ES-I3 (cell line): ENCODE measurements around the gene MTA1.
A peak's percentile ranks its signal among the peaks of the same experiment; 100 is the strongest.

ENCODE experiments used
- H3K36me3 ChIP-seq: 2 replicates; pipeline ENCODE4 v1.6.1; 2013; ENCODE audit warnings: mild to moderate bottlenecking, low read length, control low read depth, moderate library complexity; ENCODE audit not compliant: insufficient read depth
- H3K4me1 ChIP-seq: 2 replicates; pipeline ENCODE4 v1.6.1; 2013; ENCODE audit warnings: mild to moderate bottlenecking, control low read depth, low read length; ENCODE audit not compliant: insufficient read depth
- H3K9ac ChIP-seq: 2 replicates; pipeline ENCODE4 v1.6.1; 2013; ENCODE audit warnings: low read depth, mild to moderate bottlenecking, low read length, moderate library complexity
- H3K9me3 ChIP-seq: 2 replicates; pipeline ENCODE4 v1.6.1; 2013; ENCODE audit warnings: mild to moderate bottlenecking, low read length, moderate library complexity; ENCODE audit not compliant: control insufficient read depth, insufficient read depth

The MTA1 gene

DNA sequence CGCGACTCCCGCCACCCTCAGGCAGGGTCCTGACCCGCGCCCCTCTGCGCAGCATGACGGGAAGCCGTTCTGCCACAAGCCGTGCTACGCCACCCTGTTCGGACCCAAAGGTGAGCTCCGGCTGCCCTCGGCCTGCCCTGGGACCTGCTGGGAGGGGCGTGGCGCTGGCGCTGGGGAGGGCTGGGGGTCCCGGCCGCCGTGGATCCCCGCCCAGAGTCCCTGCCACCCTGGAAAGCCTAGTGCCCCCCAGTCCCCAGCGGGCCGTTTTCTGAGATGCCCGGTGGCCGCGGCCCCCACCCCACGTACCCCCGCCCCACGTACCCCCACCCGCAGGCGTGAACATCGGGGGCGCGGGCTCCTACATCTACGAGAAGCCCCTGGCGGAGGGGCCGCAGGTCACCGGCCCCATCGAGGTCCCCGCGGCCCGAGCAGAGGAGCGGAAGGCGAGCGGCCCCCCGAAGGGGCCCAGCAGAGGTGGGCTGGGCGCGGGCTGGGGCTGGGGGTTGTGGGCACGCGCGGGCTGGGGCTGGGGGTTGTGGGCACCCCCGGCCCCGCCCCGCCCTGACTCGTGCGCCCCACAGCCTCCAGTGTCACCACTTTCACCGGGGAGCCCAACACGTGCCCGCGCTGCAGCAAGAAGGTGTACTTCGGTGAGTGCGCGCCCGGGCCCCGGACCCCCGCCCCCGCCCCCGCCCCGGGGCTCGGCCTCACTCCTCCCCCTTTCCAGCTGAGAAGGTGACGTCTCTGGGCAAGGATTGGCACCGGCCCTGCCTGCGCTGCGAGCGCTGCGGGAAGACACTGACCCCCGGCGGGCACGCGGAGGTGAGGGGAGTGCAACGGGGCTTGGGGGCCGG, 59.0 kb downstream of the MTA1 start:
- no peaks in the 10 kb centered on the region for H3K9me3 ChIP-seq
- peaks cover 30% of the 10 kb centered on the region for H3K4me1 ChIP-seq
- H3K9ac ChIP-seq = peak overlapping the region; percentile 15; the same call in 1 of the 2 replicates
- H3K36me3 ChIP-seq = no peaks in the 10 kb centered on the region

- H3K36me3 ChIP-seq = no peaks in the 10 kb centered on the region
- H3K9ac ChIP-seq = no peak overlapping the region
- H3K9me3 ChIP-seq = no peaks in the 10 kb centered on the region
- peaks cover 30% of the 10 kb centered on the region for H3K4me1 ChIP-seq
Measured at GRCh38 chr14:105479431-105480158, 60.0 kb downstream of the MTA1 start.

DNA sequence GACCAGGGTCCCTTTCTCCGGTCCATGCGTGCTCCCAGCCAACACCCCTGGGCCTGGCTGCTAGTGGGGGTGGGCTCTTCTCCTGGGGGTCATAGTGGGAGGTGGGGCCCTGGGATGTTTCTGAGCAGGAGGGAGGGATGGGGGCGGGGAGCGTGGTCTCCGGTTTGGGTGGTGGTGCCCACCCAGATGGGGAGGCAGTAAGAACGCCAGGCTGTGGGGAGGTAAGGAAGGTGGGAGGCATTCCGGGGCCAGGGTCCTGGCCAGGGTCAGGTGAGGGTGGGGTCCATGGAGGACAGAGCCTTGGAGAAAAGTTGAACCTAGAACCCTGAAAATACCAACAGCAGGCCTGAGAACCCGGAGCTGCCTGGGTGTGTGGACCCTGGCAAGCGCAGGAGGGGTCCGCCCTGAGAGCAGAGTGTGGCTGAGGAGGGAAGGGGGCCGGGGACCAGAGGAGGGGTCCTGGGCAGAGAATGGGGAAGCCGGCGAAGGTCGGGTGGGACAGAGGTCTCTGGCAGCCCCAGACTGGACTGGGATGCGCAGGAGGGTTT, 60.6 kb downstream of the MTA1 start:
- no peaks in the 10 kb centered on the region for H3K36me3 ChIP-seq
- H3K9ac ChIP-seq = no peak overlapping the region
- peaks cover 30% of the 10 kb centered on the region for H3K4me1 ChIP-seq
- H3K9me3 ChIP-seq = no peaks in the 10 kb centered on the region

DNA sequence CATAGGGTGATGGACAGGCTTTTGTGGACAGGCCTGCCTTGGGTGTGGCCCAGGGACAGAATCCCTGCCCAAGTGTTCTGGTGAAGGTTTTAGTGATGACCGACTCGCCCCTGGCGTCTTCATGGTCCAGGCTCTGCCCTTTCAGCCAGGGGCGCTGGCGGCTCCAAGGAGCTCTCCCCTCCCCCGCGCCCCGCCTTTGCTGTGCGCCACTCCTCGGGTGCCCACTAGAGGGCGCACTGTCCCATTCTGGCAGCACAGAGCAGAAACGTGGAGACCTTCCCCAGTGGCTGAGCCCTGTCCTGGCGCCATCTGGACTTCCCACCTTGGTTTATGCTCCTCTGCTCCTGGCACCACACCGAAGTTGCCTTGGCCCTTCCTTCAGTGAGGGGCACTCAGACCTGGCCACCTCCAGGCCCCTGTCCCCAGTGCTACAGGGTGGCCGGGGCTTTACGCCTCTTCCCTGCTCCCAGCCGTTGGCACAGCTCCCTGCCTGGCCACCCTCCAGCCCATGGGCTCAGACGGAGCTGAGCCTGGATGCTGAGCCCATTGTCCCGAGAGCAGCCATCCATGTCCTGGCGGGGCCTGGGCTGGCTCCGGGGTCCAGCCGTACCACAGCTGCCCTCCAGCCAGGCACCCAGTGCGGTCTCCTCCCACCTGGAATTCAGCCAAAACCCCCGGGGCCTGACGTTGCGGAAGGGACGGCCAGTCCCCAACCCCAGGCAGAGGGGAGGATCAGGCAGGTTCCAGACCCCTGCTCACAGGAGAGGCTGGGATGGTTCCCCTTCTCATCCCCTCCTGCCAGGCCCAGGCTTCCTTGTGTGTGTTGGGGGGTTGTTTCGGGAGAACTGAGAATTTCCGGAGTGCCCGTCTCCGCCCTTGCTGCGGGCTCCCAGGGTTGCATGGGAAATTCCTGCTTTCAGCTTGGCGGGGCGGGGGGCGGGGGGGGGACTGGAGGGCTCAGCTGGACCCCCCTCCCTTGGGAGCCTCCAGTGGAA, 61.5 kb downstream of the MTA1 start:
- Histone ChIP-seq H3K36me3 (no peaks in the 10 kb centered on the region), H3K4me1 (peaks cover 30% of the 10 kb centered on the region), H3K9me3 (no peaks in the 10 kb centered on the region), H3K9ac (peak overlapping the region; percentile 43)

GRCh38 chr14:105481886-105482457, 62.3 kb downstream of the MTA1 start:
- Histone ChIP-seq H3K9ac (peak overlapping the region; percentile 38; the same call in 1 of the 2 replicates), H3K4me1 (peaks cover 22% of the 10 kb centered on the region), H3K9me3 (no peaks in the 10 kb centered on the region), H3K36me3 (no peaks in the 10 kb centered on the region)

- Histone ChIP-seq H3K9me3 (no peaks in the 10 kb centered on the region), H3K9ac (no peak overlapping the region), H3K4me1 (peaks cover 17% of the 10 kb centered on the region), H3K36me3 (no peaks in the 10 kb centered on the region)
Measured at GRCh38 chr14:105482486-105483110, 63.0 kb downstream of the MTA1 start.

DNA sequence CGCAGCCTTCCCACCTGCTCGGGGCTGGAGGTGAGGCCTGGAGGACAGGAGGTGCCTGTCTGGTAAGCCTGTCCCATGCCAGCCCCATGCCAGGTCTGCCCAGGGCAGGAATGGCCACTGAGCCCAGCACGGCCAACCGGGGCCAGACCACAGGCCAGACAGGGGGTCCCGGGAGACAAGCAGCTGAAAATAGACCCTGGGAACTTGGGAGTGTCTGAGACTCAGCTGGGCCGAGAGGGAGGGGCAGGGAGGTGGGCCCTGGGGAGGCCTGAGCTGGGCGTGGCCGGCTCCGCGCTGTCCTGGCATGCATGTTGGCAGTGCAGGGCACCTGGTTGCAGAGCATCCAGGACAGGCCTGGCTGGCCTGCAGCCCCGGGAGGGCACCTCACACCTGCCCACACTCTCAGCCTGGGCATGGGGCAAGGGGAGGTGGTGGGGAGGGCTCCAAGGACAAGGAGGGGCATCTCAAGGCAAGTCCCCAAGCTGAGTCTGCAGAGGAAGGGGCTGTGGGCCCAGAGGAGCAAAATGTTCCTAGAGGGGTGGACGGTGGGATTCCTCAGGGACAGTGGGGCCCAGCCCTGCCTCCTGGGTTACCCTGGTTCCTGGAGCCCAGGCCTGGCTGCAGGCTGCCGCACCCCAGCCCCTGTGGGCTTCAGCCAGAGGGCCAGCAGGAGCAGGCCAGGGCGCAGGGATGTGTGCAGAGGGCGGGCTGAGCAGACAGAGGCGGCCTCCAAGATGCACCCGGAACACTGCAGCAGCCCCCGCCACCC, 63.9 kb downstream of the MTA1 start:
- Histone ChIP-seq H3K4me1 (peaks cover 17% of the 10 kb centered on the region), H3K9ac (no peak overlapping the region), H3K36me3 (no peaks in the 10 kb centered on the region), H3K9me3 (no peaks in the 10 kb centered on the region)

DNA sequence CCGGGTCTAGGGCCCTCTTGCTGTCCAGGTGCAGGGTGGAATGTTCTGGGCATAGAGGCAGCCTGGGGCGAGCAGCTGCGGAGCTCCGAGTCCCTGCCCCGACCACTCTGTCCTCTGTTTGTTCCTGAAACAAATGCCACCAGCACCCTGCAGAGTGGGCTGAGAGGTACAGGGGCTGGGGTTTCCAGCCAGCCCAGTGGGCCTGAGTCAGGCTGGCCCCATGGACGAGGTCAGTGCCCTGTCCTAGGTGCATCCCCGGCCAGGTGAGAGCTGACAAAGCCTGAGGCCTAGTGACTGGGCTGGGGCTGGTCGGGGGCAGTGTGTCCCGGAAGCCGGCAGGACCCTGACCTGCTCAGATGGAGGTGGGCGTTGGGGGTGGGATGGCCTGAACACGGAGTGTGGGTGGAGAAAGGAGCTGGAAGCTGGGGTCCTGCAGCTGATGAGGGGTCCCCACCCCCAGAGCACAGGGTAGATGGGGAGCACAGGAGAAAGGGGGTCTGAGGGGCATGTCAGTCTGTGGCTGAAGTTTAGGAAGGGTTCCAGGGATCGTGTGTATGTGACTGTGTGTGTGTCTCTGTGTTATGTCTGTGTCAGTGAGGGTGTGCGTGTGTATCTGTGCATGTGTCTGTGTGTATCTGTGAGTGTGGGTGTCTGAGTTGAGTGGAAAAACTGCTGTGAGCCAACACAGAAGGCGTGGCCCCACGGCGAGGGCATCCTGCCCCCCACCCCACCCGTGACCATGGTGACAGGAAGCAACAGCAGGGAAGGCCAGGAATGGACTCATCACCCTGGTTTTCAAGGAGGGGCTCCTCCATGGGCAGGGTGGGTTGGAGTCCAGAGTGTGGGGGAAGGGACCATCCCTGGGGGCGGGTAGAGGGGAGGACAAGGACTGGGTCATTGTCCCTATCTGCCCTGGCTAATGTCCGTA, 64.7 kb downstream of the MTA1 start:
- Histone ChIP-seq H3K36me3 (no peaks in the 10 kb centered on the region), H3K4me1 (peaks cover 17% of the 10 kb centered on the region), H3K9ac (no peak overlapping the region), H3K9me3 (no peaks in the 10 kb centered on the region)

GRCh38 chr14:105484997-105485393, 65.4 kb downstream of the MTA1 start:
- Histone ChIP-seq H3K4me1 (peaks cover 17% of the 10 kb centered on the region), H3K36me3 (no peaks in the 10 kb centered on the region), H3K9me3 (no peaks in the 10 kb centered on the region), H3K9ac (no peak overlapping the region)

DNA sequence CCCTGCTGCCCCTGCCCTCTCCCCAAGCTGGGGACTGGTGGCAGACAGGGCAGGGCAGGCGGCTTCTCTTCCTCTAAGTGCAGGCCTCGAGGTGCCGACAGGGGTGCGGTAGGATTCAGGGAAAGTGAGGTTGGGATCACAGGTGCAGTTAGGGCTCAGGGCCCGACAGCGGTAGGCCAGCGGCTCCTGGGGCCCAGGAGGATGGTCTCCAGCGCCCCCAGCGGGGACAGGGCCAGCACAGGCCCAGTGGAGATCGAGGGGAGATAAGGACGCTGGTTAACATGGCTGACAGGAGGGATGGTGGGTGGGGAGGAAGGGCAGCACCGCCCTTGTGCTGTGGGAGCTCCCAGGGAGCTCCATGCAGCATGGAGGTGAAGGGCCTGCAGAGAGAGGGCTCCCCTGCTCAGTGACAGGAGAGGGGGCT, 66.1 kb downstream of the MTA1 start:
- Histone ChIP-seq H3K36me3 (no peaks in the 10 kb centered on the region), H3K9me3 (no peaks in the 10 kb centered on the region), H3K4me1 (peaks cover 13% of the 10 kb centered on the region), H3K9ac (peak overlapping the region; percentile 33; the same call in 1 of the 2 replicates)

DNA sequence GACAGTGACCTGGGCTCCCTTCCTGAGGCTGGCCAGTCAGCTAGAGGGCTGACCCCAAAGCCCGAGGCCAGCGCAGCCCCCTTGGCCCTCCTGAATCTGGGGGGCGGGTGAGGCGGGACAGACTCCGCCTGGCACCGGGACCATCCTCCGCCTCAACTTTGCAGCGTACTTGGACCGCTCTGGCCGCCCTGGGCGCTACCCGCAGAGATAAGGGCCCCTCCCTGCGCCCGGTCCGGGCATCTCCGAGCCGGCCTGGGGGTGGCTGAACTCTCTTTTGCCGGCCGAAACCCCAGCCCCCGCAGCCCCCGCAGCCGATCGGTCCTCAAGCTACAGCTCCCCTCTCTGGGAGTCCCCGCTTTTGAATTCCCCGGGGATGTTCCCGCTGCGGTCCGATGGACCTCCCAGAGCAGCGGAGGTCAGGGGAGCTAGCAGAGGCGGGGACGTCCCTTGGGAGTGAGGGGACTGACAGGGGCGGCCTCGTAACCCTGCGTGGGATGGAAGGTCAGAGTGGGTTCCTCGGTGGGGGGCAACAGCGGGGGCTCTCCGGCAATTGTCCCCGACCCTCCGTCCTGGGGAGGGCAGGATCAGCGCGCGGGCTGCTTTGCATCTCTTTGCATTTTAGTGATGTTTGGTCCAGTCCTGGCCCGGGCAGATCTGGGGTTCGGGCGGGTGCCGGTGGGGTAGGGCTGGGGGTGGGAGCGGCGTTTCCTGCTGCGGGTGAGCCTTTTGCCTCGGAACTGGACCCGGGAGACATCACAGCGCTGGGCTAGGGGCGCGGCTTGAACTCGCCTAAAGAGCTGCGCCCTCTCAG, 66.7 kb downstream of the MTA1 start, which contains the start of gene CRIP1:
Gene CRIP1 (plus strand): TSS at position 724 of the 811 bp plus-strand sequence. CDS start 374 bp downstream, outside the sequence.
- Histone ChIP-seq H3K36me3 (no peaks in the 10 kb centered on the region), H3K4me1 (peaks cover 9% of the 10 kb centered on the region), H3K9me3 (no peaks in the 10 kb centered on the region), H3K9ac (peak within 1 kb of the TSS; percentile 53; the same call in 1 of the 2 replicates)
